Measurements from ENCODE around the gene NEUROG2.

NEUROG2 gene

GRCh38 chr4:112540695-112541094, 24.7 kb upstream of the NEUROG2 start:
- TF ChIP-seq TSHZ2 (CRISPR knock-in tag; IDR thresholded peaks at IDR 0.05) = no peak
- ATAC-seq = no peak

- peak; percentile 50; the same call in 1 of the 3 replicates for ATAC-seq
- TF ChIP-seq ZNF565 (CRISPR knock-in tag; conservative IDR thresholded peaks at IDR 0.05; ENCODE audit: low read depth) (no peak), TSHZ2 (CRISPR knock-in tag; IDR thresholded peaks at IDR 0.05) (no peak), TCF4 (CRISPR knock-in tag; IDR thresholded peaks at IDR 0.05; ENCODE audit: borderline replicate concordance) (no peak), GLIS3 (CRISPR knock-in tag; IDR thresholded peaks at IDR 0.05) (no peak), ARNTL (CRISPR knock-in tag; IDR thresholded peaks at IDR 0.05; ENCODE audit: borderline replicate concordance, low read depth) (no peak), ZC3H10 (CRISPR knock-in tag; IDR thresholded peaks at IDR 0.05) (no peak)
- TF ChIP-seq, protein P1, sequence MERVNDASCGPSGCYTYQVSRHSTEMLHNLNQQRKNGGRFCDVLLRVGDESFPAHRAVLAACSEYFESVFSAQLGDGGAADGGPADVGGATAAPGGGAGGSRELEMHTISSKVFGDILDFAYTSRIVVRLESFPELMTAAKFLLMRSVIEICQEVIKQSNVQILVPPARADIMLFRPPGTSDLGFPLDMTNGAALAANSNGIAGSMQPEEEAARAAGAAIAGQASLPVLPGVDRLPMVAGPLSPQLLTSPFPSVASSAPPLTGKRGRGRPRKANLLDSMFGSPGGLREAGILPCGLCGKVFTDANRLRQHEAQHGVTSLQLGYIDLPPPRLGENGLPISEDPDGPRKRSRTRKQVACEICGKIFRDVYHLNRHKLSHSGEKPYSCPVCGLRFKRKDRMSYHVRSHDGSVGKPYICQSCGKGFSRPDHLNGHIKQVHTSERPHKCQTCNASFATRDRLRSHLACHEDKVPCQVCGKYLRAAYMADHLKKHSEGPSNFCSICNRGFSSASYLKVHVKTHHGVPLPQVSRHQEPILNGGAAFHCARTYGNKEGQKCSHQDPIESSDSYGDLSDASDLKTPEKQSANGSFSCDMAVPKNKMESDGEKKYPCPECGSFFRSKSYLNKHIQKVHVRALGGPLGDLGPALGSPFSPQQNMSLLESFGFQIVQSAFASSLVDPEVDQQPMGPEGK (CRISPR knock-in tag; IDR thresholded peaks at IDR 0.05; ENCODE audit: borderline replicate concordance) = no peak
Observed at GRCh38 chr4:112536123-112536522, 20.1 kb upstream of the NEUROG2 start.

GRCh38 chr4:112532267-112532666, 16.3 kb upstream of the NEUROG2 start:
- peak; percentile 49; the same call in 2 of the 3 replicates for ATAC-seq
- TF ChIP-seq POU6F1 (CRISPR knock-in tag; IDR thresholded peaks at IDR 0.05; ENCODE audit: borderline replicate concordance, low read depth) (no peak), ZNF565 (CRISPR knock-in tag; conservative IDR thresholded peaks at IDR 0.05; ENCODE audit: low read depth) (no peak), RARB (CRISPR knock-in tag; IDR thresholded peaks at IDR 0.05) (no peak), ZFP30 (CRISPR knock-in tag; IDR thresholded peaks at IDR 0.05) (no peak), ZFP3 (CRISPR knock-in tag; IDR thresholded peaks at IDR 0.05) (no peak), ISL1 (CRISPR knock-in tag; IDR thresholded peaks at IDR 0.05) (no peak), TCF4 (CRISPR knock-in tag; IDR thresholded peaks at IDR 0.05; ENCODE audit: borderline replicate concordance) (no peak), ZC3H10 (CRISPR knock-in tag; IDR thresholded peaks at IDR 0.05) (no peak), CREB5 (CRISPR knock-in tag; IDR thresholded peaks at IDR 0.05; ENCODE audit: low read depth) (no peak), TSHZ2 (CRISPR knock-in tag; IDR thresholded peaks at IDR 0.05) (no peak), SNAI2 (CRISPR knock-in tag; IDR thresholded peaks at IDR 0.05) (no peak), ESRRG (CRISPR knock-in tag; IDR thresholded peaks at IDR 0.05) (no peak), TOX (CRISPR knock-in tag; IDR thresholded peaks at IDR 0.05; ENCODE audit: borderline replicate concordance) (no peak)
- TF ChIP-seq, protein P2, sequence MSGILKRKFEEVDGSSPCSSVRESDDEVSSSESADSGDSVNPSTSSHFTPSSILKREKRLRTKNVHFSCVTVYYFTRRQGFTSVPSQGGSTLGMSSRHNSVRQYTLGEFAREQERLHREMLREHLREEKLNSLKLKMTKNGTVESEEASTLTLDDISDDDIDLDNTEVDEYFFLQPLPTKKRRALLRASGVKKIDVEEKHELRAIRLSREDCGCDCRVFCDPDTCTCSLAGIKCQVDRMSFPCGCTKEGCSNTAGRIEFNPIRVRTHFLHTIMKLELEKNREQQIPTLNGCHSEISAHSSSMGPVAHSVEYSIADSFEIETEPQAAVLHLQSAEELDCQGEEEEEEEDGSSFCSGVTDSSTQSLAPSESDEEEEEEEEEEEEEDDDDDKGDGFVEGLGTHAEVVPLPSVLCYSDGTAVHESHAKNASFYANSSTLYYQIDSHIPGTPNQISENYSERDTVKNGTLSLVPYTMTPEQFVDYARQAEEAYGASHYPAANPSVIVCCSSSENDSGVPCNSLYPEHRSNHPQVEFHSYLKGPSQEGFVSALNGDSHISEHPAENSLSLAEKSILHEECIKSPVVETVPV (CRISPR knock-in tag; IDR thresholded peaks at IDR 0.05) = no peak

Data from SK-N-SH treated with all-trans-retinoic acid at 6 μM for 48 hours (cell line).